Smooth muscle cell of the brain vasculature (primary cell): Measurements from ENCODE around the gene CROCC.
A peak's percentile ranks its signal among the peaks of the same experiment; 100 is the strongest.

Experiments
- DNase-seq: peaks from one replicate; pipeline ENCODE4 v3.0.0-alpha.2; 2012; ENCODE audit warnings: low read depth, low spot score

The CROCC gene

GRCh38 chr1:16967095-16967575 is 45.4 kb downstream of the CROCC start:
- DNase-seq, result no peak

GRCh38 chr1:16967962-16968361 is 46.2 kb downstream of the CROCC start:
- DNase-seq, result no peak

GRCh38 chr1:16968372-16968771 is 46.6 kb downstream of the CROCC start:
- no peak for DNase-seq

- no peak for DNase-seq
These were observed 47.4 kb downstream of the CROCC start for GRCh38 chr1:16969057-16969611.

GRCh38 chr1:16969651-16970050 is 47.9 kb downstream of the CROCC start:
- no peak for DNase-seq

GRCh38 chr1:16970132-16970910 is 48.6 kb downstream of the CROCC start:
- no peak for DNase-seq

GRCh38 chr1:16971341-16972188 is 49.8 kb downstream of the CROCC start:
- DNase-seq, result no peak

- no peak for DNase-seq
These were observed 50.6 kb downstream of the CROCC start for GRCh38 chr1:16972189-16972895.

- DNase-seq, result no peak
These were observed 51.5 kb downstream of the CROCC start for GRCh38 chr1:16973215-16973614.

GRCh38 chr1:16975211-16975610 is 53.5 kb downstream of the CROCC start:
- no peak for DNase-seq

- DNase-seq, result no peak
These were observed 54.1 kb downstream of the CROCC start for GRCh38 chr1:16975838-16976237.

GRCh38 chr1:16976966-16977365 is 55.2 kb downstream of the CROCC start:
- no peak for DNase-seq

GRCh38 chr1:16977377-16977776 is 55.6 kb downstream of the CROCC start:
- no peak for DNase-seq

- DNase-seq, result no peak
These were observed 56.4 kb downstream of the CROCC start for GRCh38 chr1:16978139-16978538.

GRCh38 chr1:16978567-16979474 is 57.1 kb downstream of the CROCC start:
- DNase-seq, result peak; percentile 59

GRCh38 chr1:16979475-16980327 is 58.0 kb downstream of the CROCC start:
- DNase-seq, result no peak

GRCh38 chr1:16980473-16981268 is 58.9 kb downstream of the CROCC start, which contains the start of gene MFAP2:
Gene MFAP2 (minus strand): TSS chr1:16980620. CDS start chr1:16978273, 2,347 bp downstream.
- DNase-seq, result no peak

GRCh38 chr1:16981269-16981849 is 59.6 kb downstream of the CROCC start:
- DNase-seq, result no peak
